Germinal center (tissue), 1 donor: ENCODE measurements around the gene ZNF57.
"Not testable (repeated sequence)": the region's sequence is repeated elsewhere in the genome, so short reads cannot be mapped to it uniquely, and the experiment has no call there.

ENCODE experiments used
- DNase-seq: peaks from one replicate; pipeline ENCODE4 v3.0.0; 2012; ENCODE audit warnings: mixed read lengths, low spot score

The ZNF57 gene

DNA sequence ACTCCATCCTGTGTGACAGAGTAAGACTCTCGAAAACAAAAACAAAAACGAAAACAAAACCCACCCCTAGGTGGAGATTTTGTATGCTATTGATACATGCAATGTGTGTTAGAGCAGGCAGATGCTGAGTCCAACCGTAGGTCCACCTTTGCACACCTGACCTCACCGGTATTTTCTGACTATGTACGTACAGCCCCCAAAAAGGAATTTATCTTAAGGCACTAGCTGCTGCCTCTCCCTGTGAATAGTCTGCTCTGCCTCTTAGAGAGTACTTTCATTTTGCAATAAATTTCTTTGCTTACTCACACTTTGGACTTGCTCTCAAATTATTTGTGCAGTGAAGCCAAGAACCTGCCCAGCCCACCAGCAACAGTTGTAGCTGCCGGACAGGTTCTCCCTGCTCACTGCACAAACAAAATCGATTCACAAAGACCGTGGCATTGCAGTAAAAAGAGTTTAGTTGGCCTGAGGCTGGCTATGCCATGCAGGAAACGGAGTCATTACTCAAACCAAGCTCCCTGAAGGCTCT lies 52.3 kb downstream of the ZNF57 start:
- DNase-seq, result no peak

GRCh38 chr19:2957160-2957559 lies 56.4 kb downstream of the ZNF57 start:
- no peak for DNase-seq

GRCh38 chr19:2960120-2960519 lies 59.4 kb downstream of the ZNF57 start:
- DNase-seq, result no peak

DNA sequence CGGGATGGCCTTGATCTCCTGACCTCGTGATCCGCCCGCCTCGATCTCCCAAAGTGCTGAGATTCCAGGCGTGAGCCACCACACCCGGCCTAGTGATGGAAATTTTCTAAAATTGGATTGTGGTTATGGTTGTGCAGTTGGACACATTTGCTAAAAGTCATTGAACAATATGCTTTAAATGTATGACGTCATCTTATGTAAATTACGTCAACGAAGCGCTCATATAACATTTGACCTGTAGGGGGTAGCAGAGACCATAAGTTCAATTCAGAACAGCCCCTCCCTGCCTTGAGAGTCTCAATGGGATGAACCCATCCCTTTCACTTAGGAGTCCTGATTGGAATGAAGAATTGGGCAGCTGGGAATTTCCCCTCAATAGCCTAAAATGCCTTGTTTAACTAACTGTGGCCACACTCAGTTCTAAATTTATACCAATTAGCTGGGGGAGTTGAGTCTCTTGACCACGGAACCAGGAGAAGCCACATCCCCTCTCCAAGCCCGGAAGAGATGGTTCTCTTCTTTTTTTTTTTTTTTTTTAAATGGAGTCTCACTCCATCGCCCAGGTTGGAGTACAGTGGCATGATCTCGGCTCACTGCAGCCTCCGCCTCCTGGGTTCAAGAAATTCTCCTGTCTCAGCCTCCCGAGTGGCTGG lies 61.4 kb downstream of the ZNF57 start:
- peak; percentile 80 for DNase-seq

DNA sequence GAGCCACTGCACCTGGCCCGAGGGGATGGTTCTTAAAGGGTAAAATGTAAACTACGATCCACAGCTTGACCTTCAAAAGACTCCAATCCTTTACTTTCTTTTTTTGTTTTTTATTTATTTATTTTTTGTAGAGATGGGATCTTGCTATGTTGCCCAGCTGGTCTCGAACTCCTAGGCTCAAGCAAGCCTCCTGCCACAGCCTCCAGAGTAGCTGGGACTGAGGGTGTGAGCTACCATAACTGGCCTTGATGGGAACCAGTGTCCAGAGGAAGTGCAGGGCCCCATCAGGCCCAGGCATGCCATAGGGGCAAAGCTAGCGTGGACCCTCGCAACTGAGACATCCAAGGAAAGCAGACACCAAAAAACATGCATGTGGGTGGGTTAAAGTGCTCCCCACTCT lies 62.4 kb downstream of the ZNF57 start:
- DNase-seq, result no peak

- DNase-seq, result not testable (repeated sequence)
Measured at GRCh38 chr19:2963631-2964030, 62.9 kb downstream of the ZNF57 start.

GRCh38 chr19:2964874-2965273 lies 64.1 kb downstream of the ZNF57 start:
- no peak for DNase-seq

DNA sequence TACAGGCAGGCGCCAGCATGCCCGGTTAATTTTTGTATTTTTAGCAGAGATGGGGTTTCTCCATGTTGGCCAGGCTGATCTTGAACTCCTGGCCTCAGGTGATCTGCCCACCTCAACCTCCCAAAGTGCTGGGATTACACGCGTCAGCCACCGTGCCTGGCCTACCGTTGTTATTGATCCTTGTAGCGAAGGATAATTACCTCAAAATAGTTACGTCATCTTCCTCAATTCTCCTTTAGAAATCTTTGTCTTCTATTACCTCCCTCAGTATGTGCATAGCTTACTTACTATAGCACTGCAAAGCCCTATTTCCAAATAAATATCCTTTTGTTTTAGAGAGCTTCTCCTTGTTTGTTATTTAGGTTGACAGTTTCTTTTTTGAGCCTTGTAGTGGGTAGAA lies 67.2 kb downstream of the ZNF57 start:
- no peak for DNase-seq
